Progenitor cell of endocrine pancreas (in vitro differentiated cells): Measurements from ENCODE around the gene CDH24. TPM values are rescaled to one million over a fixed set of nuclear protein-coding genes. Genes with fewer than 3 reads are reported as not detected.

Experiments used
- DNase-seq: peaks from one replicate; pipeline ENCODE4 v3.0.0; 2021; ENCODE audit warnings: low spot score; ENCODE audit not compliant: unreplicated experiment
- H3K27ac Mint-ChIP-seq: 2 replicates; pipeline ENCODE4 v1.8.0; 2021; ENCODE audit warnings: mild to moderate bottlenecking, moderate library complexity, mixed read lengths
- H3K27me3 Mint-ChIP-seq: 2 replicates; pipeline ENCODE4 v1.8.0; 2021; ENCODE audit warnings: mixed read lengths
- H3K36me3 Mint-ChIP-seq: 2 replicates; pipeline ENCODE4 v1.8.0; 2022; ENCODE audit warnings: mixed read lengths; ENCODE audit not compliant: insufficient read depth
- H3K4me1 Mint-ChIP-seq: 2 replicates; pipeline ENCODE4 v1.8.0; 2021; ENCODE audit warnings: low read depth, mixed read lengths
- H3K4me3 Mint-ChIP-seq: 2 replicates; pipeline ENCODE4 v1.8.0; 2021; ENCODE audit warnings: low read depth, mild to moderate bottlenecking, moderate library complexity, mixed read lengths
- H3K9me3 Mint-ChIP-seq: 2 replicates; pipeline ENCODE4 v1.8.0; 2021; ENCODE audit warnings: low read depth, mixed read lengths
- total RNA-seq: library from RNA; stranded (reverse); gene quantifications from 2 replicates; pipeline ENCODE4 v1.2.1, GENCODE V29; 2021
- TF ChIP-seq, protein P1 (sequence below): fragments of 200-600 bp; sonication (generic); IDR thresholded peaks from one replicate; pipeline ENCODE4 v1.5.0; 2021; ENCODE audit warnings: antibody characterized with exemption, mild to moderate bottlenecking; ENCODE audit not compliant: unreplicated experiment

CDH24 gene
- total RNA-seq, 1 donor from 2014 or later = 25.1 TPM

- H3K36me3 Mint-ChIP-seq = peaks cover 19% of the 10 kb centered on the region
- no peak for DNase-seq
Observed at GRCh38 chr14:23070262-23071129, 13.2 kb upstream of the CDH24 start.

GRCh38 chr14:23069413-23069806 lies 12.1 kb upstream of the CDH24 start:
- Mint-ChIP-seq H3K27ac (peak overlapping the region; percentile 95), H3K4me1 (peaks cover 34% of the 10 kb centered on the region), H3K27me3 (no peaks in the 10 kb centered on the region), H3K9me3 (no peaks in the 10 kb centered on the region), H3K36me3 (peaks cover 18% of the 10 kb centered on the region), H3K4me3 (peak overlapping the region; percentile 96)
- DNase-seq = no peak
- TF ChIP-seq, protein P1, sequence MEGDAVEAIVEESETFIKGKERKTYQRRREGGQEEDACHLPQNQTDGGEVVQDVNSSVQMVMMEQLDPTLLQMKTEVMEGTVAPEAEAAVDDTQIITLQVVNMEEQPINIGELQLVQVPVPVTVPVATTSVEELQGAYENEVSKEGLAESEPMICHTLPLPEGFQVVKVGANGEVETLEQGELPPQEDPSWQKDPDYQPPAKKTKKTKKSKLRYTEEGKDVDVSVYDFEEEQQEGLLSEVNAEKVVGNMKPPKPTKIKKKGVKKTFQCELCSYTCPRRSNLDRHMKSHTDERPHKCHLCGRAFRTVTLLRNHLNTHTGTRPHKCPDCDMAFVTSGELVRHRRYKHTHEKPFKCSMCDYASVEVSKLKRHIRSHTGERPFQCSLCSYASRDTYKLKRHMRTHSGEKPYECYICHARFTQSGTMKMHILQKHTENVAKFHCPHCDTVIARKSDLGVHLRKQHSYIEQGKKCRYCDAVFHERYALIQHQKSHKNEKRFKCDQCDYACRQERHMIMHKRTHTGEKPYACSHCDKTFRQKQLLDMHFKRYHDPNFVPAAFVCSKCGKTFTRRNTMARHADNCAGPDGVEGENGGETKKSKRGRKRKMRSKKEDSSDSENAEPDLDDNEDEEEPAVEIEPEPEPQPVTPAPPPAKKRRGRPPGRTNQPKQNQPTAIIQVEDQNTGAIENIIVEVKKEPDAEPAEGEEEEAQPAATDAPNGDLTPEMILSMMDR = no peak

More at GRCh38 chr14:23070262-23071129, 13.2 kb upstream of the CDH24 start:
- TF ChIP-seq, protein P1 = no peak
- Mint-ChIP-seq H3K27me3 (no peaks in the 10 kb centered on the region), H3K4me3 (peak overlapping the region; percentile 96), H3K27ac (peak overlapping the region; percentile 95), H3K4me1 (peaks cover 34% of the 10 kb centered on the region), H3K9me3 (no peaks in the 10 kb centered on the region)

DNA sequence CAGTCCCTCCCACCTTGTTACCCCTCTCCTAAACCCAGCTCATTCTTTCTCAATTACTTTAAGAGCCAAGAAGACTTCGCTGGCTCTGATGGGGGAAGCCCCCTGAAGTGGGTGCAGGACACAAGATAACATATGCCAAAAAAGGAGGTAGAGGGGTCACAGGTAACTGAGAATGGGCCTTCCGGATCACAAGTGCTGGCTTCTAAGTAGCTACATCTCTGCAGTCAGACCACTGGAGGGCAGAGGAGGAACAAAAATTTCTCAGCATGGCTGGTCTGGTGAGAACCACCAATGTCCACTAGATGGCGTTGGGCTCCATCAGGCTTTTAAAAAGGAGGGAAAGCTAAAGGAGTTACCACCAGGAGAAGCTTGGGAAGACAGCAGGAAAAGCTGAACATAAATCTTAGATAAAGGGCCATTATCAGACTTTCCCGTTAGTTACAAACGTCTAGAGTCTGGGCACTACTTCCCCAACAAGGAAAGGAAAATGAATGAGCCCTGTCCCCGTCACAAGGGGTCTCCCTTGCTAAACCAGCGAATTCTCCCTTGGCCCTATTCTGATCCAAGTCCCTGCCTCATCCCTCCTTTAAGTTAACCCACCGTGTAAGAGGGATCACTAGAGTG lies 11.6 kb upstream of the CDH24 start:
- DNase-seq = peak; percentile 74
- Mint-ChIP-seq H3K4me3 (peak overlapping the region; percentile 63), H3K27me3 (no peaks in the 10 kb centered on the region), H3K4me1 (peaks cover 34% of the 10 kb centered on the region), H3K27ac (peak overlapping the region; percentile 76), H3K9me3 (no peaks in the 10 kb centered on the region), H3K36me3 (peaks cover 19% of the 10 kb centered on the region)
- TF ChIP-seq, protein P1 = peak; percentile 98

- Mint-ChIP-seq H3K9me3 (no peaks in the 10 kb centered on the region), H3K27ac (peak overlapping the region; percentile 76), H3K27me3 (no peaks in the 10 kb centered on the region), H3K4me3 (peak overlapping the region; percentile 63), H3K36me3 (peaks cover 26% of the 10 kb centered on the region), H3K4me1 (peaks cover 34% of the 10 kb centered on the region)
- TF ChIP-seq, protein P1 = no peak
- no peak for DNase-seq
Observed at GRCh38 chr14:23067847-23068788, 10.8 kb upstream of the CDH24 start.
